Kidney (tissue), 14 donors: Measurements from ENCODE around the gene MAGEB17. TPM values are rescaled to one million over a fixed set of nuclear protein-coding genes. Genes with fewer than 3 reads are reported as not detected.

Source experiments
- DNase-seq, 5 donors: peaks; one replicate each; pipeline ENCODE4 v3.0.0-alpha.2; 2013 to 2020
- FAIRE-seq: peaks from 2 replicates; lab custom pipeline; 2012; peaks lifted over from hg19 to GRCh38; lab: Jason Lieb, UNC
- H3K27ac ChIP-seq, 2 donors: one replicate each; pipeline ENCODE4 v1.7.0; 2013; ENCODE audit warnings: low read depth in 2 of 2, low read length in 2 of 2, inconsistent platforms in 1 of 2
- H3K27me3 ChIP-seq: one replicate; pipeline ENCODE4 v1.7.1; 2013; ENCODE audit warnings: low read length, inconsistent platforms; ENCODE audit not compliant: control insufficient read depth, insufficient read depth
- H3K36me3 ChIP-seq, 3 donors: one replicate each; pipeline versions ENCODE4 v1.7.0 to v1.7.1; 2013; ENCODE audit warnings: low read length in 3 of 3, control low read depth in 1 of 3, inconsistent platforms in 1 of 3; ENCODE audit not compliant: insufficient read depth in 3 of 3, control insufficient read depth in 2 of 3
- H3K4me1 ChIP-seq, 3 donors: one replicate each; pipeline versions ENCODE4 v1.7.0 to v1.7.1; 2013; ENCODE audit warnings: low read length in 3 of 3, inconsistent platforms in 1 of 3, low read depth in 1 of 3; ENCODE audit not compliant: control insufficient read depth in 2 of 3, insufficient read depth in 2 of 3
- H3K4me3 ChIP-seq, 3 donors: one replicate each; pipeline versions ENCODE4 v1.7.0 to v1.8.1; 2013; ENCODE audit warnings: low read length in 3 of 3, control low read depth in 1 of 3, inconsistent platforms in 1 of 3
- H3K9ac ChIP-seq, 3 donors: one replicate each; pipeline versions ENCODE4 v1.7.0 to v1.7.1; 2013; ENCODE audit warnings: low read length in 3 of 3, control low read depth in 1 of 3, inconsistent platforms in 1 of 3
- H3K9me3 ChIP-seq, 3 donors: one replicate each; pipeline versions ENCODE4 v1.7.0 to v1.7.1; 2013; ENCODE audit warnings: low read length in 3 of 3, control low read depth in 1 of 3, inconsistent platforms in 1 of 3; ENCODE audit not compliant: control insufficient read depth in 2 of 3, insufficient read depth in 1 of 3
- CTCF ChIP-seq: IDR thresholded peaks from 3 replicates; pipeline ENCODE4 v1.5.1; 2012; ENCODE audit warnings: mild to moderate bottlenecking, moderate library complexity, borderline replicate concordance; ENCODE audit not compliant: insufficient read depth; ENCODE audit errors: extremely low read depth
- intact Hi-C: fragments of 100-400 bp; cut with DNase I; formaldehyde crosslinking; loops from one replicate; pipeline ENCODE4 v1.11.1; 2022
- polyA plus RNA-seq: library from polyadenylated mRNA; stranded (reverse); fragments of 350-450 nt; fragmentation: Illumina TruSeq; extraction: RNeasy Lipid Tissue Mini Kit (QIAGEN cat#74804); gene quantifications from one replicate; pipeline ENCODE4 v1.2.3, GENCODE V29; 2014; ENCODE audit warnings: low read depth, low replicate concordance; ENCODE audit not compliant: insufficient read depth
- total RNA-seq: library from RNA; stranded (reverse); fragmentation: NEBNext Ultra II Directional; extraction: Animal tissue kit (Norgen Biotek cat#: 25700); gene quantifications from one replicate; pipeline ENCODE4 v1.2.1, GENCODE V29; 2021
- donor health status: control.
- donor health status: control.
- donor health status: control.
- donor health status: control.
- donor health status: control.
- donor health status: DM: yes; HTN: yes; CAD: no.
- donor health status: Normal renal cell carcinoma (clear cell type).

The MAGEB17 gene
- total and polyA plus RNA-seq, 2 donors from 2014 or later: not detected

- no peaks in the 10 kb centered on the region for H3K36me3 ChIP-seq
- H3K27ac ChIP-seq: no peak overlapping the region
- H3K9ac ChIP-seq: no peak overlapping the region
- intact Hi-C loops: no loop called here
- no peak for TF ChIP-seq CTCF
- DNase-seq (no peak), FAIRE-seq (no peak)
- H3K9me3 ChIP-seq: no peaks in the 10 kb centered on the region
- no peak overlapping the region for H3K4me3 ChIP-seq
- H3K4me1 ChIP-seq: no peaks in the 10 kb centered on the region
- H3K27me3 ChIP-seq: no peaks in the 10 kb centered on the region
Measured at GRCh38 chrX:16204538-16204937, 37.3 kb downstream of the MAGEB17 start.

GRCh38 chrX:16205840-16206239 lies 38.6 kb downstream of the MAGEB17 start:
- H3K4me3 ChIP-seq: no peak overlapping the region
- no peaks in the 10 kb centered on the region for H3K4me1 ChIP-seq
- intact Hi-C loops: no loop called here
- no peak for TF ChIP-seq CTCF
- FAIRE-seq (no peak), DNase-seq (no peak)
- H3K27ac ChIP-seq: no peak overlapping the region
- H3K27me3 ChIP-seq: no peaks in the 10 kb centered on the region
- no peaks in the 10 kb centered on the region for H3K9me3 ChIP-seq
- no peaks in the 10 kb centered on the region for H3K36me3 ChIP-seq
- H3K9ac ChIP-seq: no peak overlapping the region

DNA sequence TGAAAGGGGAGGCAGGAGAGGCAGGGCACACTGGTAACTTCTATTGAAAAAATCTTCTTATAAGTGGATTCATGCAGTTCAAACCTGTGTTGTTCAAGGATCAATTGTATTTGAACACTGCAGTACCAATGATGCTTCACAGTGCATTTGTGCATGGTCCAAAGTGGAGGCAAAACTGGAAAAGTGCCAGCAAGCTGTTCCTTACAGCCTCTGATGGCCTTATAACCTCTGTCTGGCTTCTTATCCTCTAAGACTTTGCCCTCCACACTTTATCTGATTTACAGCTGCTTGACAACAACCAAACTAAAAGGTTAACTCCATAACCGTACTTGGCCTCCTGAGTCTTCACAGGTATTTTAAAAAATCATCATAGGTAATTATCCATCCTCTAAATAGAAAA lies 40.4 kb downstream of the MAGEB17 start:
- H3K9ac ChIP-seq: no peak overlapping the region
- no peaks in the 10 kb centered on the region for H3K9me3 ChIP-seq
- intact Hi-C loops: no loop called here
- H3K4me3 ChIP-seq: no peak overlapping the region
- H3K27me3 ChIP-seq: peaks cover 2% of the 10 kb centered on the region
- no peak for DNase-seq
- no peaks in the 10 kb centered on the region for H3K4me1 ChIP-seq
- FAIRE-seq: no peak
- TF ChIP-seq CTCF: no peak
- no peak overlapping the region for H3K27ac ChIP-seq
- no peaks in the 10 kb centered on the region for H3K36me3 ChIP-seq

DNA sequence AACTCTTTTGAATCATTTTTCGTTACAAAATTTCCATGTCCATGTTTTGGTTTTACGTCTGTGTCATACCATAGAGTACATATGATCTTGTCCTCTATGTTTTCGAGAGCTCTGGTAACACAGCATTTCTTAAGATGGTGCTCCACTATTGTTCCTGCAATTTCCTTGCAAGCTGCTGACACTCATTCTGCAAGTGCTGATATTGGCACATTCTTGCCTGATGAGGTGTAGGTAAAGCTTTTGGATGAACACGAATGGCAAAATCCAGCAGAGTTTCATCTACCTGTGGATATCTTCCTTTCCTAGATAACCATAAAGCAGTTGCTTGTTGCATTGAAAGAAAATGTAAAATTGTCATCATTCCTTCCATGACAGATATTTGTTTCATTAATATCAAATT lies 41.3 kb downstream of the MAGEB17 start:
- Histone ChIP-seq H3K4me3 (no peak overlapping the region), H3K4me1 (no peaks in the 10 kb centered on the region), H3K9ac (no peak overlapping the region), H3K27me3 (peaks cover 2% of the 10 kb centered on the region), H3K9me3 (no peaks in the 10 kb centered on the region), H3K27ac (no peak overlapping the region), H3K36me3 (no peaks in the 10 kb centered on the region)
- FAIRE-seq: no peak
- intact Hi-C loops: no loop called here
- no peak for DNase-seq
- TF ChIP-seq CTCF: no peak
